ENCODE results near the gene IFRD2.
"Not testable (repeated sequence)": the region's sequence is repeated elsewhere in the genome, so short reads cannot be mapped to it uniquely, and the experiment has no call there.

Gene IFRD2

DNA sequence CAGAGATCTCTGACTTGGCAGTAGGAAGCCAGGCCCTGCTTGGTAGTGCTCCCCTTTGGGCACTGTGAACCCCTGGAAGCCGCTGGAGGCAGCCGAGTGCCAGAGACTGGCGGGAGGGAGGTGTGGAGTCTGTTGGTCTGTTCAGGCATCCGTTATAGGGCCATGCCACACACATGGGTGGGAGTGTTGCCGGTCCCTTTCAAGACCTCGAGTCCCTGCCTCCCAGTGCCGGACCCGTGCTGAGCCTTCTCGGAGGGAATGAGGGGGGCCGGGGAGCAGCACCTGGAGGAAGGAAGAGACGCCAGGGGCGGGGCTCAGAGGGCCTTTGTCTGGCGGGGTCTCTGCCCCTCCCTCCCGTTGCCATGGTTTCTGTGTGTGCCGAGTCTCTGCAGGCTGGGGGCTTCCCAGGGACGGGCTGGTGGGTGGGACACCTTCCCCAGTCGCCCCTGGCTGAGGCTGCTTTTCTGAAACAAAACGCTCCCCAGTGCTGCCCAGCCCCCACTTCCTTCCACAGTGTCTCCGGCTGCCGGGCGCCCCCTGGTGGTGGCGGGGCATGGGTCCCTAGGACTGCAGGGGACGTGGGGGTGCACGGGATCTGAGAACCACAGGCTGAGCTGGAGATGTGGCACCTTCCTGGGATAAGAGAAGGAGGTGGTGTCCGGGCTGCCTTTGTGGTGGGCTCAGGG, 46.3 kb downstream of the IFRD2 start:
- DNase-seq, result peak; percentile 91

DNA sequence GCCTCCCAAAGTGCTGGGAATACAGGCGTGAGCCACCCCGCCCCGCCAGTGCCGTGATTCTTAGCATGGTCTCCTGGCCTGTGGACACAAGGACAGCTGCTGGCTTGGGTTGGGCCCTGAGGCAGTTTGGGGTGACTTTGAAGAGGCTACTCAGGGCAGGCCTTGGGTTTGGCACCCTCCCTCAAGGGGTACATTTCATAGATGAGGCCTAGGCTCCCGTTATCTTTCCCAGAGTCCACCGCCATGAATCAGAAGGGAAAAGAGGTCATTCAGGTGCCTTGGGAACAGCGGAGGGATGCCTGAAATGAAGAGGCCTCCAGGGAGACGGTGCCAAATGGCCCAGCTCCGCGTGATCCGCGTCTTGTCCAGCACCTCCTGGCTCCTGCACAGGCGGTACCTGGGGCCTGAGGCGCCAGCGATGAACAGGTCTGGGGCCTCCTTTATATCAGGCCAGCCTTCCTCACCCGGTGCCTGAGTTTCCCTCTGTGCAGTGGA, 46.9 kb downstream of the IFRD2 start:
- no peak for DNase-seq

DNA sequence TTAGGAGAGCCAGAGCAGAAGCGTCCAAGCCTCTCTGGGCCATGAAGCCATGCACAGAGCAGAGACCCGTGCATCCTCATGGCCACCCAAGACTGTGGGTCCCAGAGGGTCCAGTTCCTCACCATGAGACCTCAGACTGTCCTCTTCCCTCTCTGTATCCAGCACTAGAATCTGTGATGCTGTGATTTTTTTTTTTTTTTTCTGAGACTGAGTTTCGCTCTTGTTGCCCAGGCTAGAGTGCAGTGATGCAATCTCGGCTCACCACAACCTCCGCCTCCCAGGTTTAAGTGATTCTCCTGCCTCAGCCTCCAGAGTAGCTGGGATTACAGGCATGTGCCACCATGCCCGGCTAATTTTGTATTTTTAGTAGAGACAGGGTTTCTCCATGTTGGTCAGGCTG, 47.4 kb downstream of the IFRD2 start:
- not testable (repeated sequence) for DNase-seq

DNA sequence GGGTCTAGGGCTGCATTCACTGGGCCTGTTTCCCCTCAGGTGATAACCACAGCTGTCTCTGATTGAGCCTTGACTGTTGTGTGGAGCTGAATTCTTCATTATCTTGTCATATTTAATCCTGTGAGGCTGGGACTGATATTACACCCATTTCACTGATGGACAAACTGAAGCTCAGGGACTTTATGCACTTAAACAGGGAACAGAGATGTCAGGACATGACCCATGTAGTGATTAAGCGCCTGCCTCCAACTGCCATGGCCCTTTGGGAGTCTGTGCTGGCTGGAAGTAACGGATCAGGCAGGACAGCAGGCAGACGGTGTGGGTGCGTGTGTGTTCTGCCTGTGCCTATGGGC, 48.7 kb downstream of the IFRD2 start:
- DNase-seq, result no peak

DNA sequence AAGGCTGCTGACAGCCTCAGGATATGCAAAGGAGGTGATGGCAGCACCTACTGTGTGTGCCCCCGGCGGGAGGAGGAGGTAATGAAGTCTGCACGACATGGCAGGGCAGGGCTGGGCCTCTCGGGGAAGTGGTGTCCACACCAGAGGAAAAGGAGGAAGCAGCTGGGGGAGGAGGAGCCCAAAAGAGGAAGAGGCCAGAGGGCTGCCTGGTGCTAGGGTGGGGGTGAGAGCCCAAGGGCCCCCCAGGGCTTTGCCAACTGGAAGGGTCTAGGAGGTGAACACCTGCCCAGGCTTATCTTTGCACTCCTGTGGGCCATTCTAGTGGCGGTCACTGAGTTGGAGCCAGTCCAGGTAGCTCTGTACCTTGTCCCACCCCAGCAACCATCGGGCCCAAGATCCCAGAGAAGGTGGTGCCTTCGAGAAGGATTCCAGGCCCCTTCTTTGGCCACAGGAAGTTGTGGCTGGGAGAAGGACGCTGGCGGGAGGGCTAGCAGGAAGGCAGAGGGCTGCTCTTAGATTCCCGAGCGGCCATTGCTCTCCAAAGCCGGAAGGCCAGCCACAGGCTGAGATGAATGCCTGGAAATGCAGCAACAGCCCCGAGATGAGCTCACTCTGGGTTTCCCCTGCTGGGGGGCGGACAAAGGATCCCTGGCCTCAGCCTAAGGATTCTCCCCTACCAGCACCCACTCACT, 49.2 kb downstream of the IFRD2 start:
- peak; percentile 53 for DNase-seq

GRCh38 chr3:50242381-50242770, 49.9 kb downstream of the IFRD2 start:
- DNase-seq, result no peak

DNA sequence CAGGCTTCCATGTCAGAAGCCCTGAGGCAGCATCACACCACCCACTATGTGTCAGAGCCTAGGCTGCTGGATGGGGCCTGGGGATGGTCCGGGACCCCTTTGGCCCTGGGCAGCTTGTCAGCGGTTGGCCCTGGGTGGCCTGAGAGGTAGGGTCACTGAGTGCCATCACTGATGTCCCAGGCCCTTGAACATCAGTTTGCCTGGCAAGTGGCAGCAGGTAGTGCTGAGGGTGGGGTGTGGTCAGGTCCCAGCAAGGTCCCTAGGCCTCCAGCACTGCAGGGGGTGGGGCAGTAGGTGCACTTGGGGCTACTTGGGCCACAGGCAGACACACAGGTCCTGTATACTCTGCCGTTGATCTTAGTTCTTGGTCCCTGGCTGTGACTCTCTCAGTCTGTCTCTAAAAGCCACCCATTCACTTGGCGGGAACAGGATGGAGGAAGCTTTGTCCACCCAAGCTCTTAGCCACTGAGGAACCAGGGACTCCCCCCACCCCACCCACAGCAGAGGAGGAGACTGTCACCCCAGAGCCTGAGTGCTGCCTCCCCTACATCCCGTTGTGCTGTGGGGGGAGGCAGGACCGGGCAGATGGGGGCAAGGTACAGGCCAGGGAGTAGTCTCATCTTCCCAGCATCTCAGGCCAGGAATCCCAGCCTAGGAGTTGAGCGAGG, 50.4 kb downstream of the IFRD2 start:
- no peak for DNase-seq

DNA sequence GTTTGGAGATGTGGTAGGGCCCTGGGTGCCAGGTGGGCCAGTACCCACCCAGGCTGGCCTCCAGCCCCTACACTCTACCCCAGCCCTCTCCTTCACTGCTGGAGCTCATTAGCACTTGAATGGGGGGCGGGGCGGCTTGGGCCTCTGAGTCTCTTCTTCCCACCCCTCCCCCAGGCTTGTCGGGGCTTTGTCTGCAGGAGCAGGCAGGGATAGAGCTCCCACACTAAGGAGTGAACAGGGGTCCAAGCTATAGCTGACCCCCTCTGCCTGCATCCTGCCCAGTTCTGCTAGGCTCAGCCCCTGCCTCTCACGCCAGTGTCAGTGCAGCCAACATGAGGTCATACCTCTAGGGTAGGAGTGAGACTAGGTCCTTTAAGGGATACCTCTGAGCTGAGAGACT, 51.1 kb downstream of the IFRD2 start:
- no peak for DNase-seq

GRCh38 chr3:50239649-50240048, 52.6 kb downstream of the IFRD2 start:
- DNase-seq, result no peak

GRCh38 chr3:50238549-50239026, 53.6 kb downstream of the IFRD2 start:
- DNase-seq, result peak; percentile 28

- peak; percentile 91 for DNase-seq
These were observed 54.3 kb downstream of the IFRD2 start for GRCh38 chr3:50237754-50238548.

Measured in stimulated activated naive CD4-positive, alpha-beta T cell treated with Interleukin-2 at 50 U/mL for 16 hours (primary cell).